ENCODE measurements around the gene MPHOSPH9.
"Not testable (repeated sequence)": the region's sequence is repeated elsewhere in the genome, so short reads cannot be mapped to it uniquely, and the experiment has no call there.

Gene MPHOSPH9

DNA sequence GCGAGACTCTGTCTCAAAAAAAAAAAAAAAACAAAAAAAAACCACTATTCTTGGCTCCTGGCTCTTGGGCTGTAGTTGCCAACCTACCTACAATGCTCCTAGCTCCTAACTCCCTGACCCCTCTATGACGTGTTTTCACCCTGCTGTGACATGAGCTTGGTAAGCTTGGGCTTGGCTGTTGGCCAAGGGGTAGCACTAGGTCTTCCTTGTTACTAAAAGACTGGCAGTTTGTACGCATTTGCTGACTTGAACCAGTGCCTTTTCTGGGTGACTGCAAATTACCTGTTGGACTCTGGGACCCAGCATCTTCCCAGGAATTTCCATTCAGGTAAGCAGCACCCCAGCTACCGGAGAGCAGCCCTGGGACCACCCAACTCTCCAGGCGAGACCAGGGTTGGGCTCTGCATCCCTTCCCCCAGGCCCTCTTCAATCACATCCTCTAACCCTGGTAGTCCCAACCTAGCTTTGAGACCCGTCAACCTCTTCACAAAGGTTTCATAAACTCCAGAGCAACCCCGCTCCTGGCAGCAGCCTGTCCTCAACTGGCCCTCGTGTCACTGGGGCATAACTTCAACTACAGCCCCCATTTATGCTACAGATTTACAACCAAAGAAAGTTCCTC is 30.4 kb upstream of the MPHOSPH9 start:
- TF ChIP-seq, protein P1, sequence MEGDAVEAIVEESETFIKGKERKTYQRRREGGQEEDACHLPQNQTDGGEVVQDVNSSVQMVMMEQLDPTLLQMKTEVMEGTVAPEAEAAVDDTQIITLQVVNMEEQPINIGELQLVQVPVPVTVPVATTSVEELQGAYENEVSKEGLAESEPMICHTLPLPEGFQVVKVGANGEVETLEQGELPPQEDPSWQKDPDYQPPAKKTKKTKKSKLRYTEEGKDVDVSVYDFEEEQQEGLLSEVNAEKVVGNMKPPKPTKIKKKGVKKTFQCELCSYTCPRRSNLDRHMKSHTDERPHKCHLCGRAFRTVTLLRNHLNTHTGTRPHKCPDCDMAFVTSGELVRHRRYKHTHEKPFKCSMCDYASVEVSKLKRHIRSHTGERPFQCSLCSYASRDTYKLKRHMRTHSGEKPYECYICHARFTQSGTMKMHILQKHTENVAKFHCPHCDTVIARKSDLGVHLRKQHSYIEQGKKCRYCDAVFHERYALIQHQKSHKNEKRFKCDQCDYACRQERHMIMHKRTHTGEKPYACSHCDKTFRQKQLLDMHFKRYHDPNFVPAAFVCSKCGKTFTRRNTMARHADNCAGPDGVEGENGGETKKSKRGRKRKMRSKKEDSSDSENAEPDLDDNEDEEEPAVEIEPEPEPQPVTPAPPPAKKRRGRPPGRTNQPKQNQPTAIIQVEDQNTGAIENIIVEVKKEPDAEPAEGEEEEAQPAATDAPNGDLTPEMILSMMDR (IDR thresholded peaks at IDR 0.05; ENCODE audit: control extremely low read depth, extremely low read depth, low read depth, missing control alignments): no peak
- CTCF ChIA-PET: interaction anchor here (1.1 to 1.8 kb wide), 3 partner anchors 22 to 339 kb away, joined by 3 to 6 read pairs (median 4); no protein-coding TSS in a partner anchor
- DNase-seq (ENCODE audit: extremely low spot score): no peak
- POLR2A ChIA-PET: interaction anchor here (0.6 to 1.0 kb wide), 2 partner anchors 15 to 27 kb away, joined by 4 read pairs; no protein-coding TSS in a partner anchor

DNA sequence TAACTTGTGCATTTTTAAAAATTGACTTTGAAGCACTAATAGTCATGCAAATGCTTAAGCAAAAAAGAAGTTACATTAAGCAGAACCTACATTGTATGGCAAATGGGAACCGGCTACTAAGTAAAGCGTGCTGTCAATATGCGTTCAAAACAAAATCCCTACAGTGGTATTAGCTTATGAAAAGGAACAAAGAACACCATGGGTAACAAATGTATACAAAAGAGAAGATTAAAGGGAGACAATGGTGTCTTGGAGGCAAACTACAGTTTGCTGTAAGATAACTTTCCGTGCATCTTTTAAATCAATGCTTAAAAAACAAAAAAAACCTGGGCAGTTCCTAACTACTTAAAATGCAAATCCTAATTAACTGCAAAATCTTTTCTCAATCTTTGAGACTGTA is 28.3 kb upstream of the MPHOSPH9 start:
- TF ChIP-seq, protein P1 (IDR thresholded peaks at IDR 0.05; ENCODE audit: control extremely low read depth, extremely low read depth, low read depth, missing control alignments): no peak
- DNase-seq (ENCODE audit: extremely low spot score): no peak
- ChIA-PET POLR2A (no interaction called here), CTCF (interaction anchor here (1.8 to 4.5 kb wide), 2 partner anchors 20 to 23 kb away, joined by 4 to 17 read pairs; no protein-coding TSS in a partner anchor)

DNA sequence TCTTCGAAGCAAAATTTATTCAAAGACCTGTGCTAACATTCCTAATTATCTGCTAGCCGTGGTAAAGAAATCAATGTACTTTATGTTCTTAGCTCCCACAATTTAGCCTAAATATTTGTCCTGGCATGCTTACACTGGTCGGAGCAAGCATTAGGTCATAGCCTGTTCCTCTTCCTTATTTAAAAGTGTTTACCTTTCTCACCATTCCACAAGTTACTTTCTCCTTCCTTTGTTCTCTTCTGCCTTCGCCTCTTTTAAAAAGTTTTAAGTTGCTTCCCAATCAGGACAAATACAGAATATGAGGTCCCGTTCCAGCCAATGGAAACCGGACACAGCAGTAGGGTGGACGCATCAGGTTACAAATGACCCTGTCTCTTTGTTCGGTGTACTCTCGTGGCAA is 27.1 kb upstream of the MPHOSPH9 start:
- TF ChIP-seq, protein P1 (IDR thresholded peaks at IDR 0.05; ENCODE audit: control extremely low read depth, extremely low read depth, low read depth, missing control alignments): no peak
- CTCF ChIA-PET: interaction anchor here (4.5 kb wide), 1 partner anchor 22 kb away, joined by 17 read pairs; no protein-coding TSS in a partner anchor
- POLR2A ChIA-PET: interaction anchor here (0.6 kb wide), 1 partner anchor 182 kb away, joined by 3 read pairs; no protein-coding TSS in a partner anchor
- no peak for DNase-seq (ENCODE audit: extremely low spot score)

DNA sequence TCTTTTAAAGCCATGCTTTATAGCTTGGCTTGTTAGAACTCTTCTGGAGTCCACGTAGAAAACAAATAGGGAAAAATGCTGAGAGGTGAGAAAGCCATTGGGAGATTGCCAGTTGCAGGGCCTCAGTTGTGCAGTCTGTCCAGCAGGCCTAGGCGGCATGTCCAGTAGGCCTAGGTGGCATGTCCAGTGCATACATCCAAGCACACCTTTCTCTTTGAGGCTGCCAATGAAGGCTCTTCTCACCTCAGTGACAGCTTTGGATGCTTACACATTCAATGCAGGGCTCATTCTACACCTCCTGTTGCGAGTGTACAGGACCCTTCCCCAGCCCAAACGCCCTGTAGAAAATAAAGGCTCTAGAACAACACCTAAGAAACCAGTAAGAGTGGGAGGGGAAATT is 25.7 kb upstream of the MPHOSPH9 start:
- POLR2A ChIA-PET: interaction anchor here (0.8 to 1.0 kb wide), 2 partner anchors 11 to 26 kb away, joined by 3 read pairs; partner anchors contain the start of gene MPHOSPH9
- DNase-seq (ENCODE audit: extremely low spot score): no peak
- TF ChIP-seq, protein P1 (IDR thresholded peaks at IDR 0.05; ENCODE audit: control extremely low read depth, extremely low read depth, low read depth, missing control alignments): no peak
- CTCF ChIA-PET: interaction anchor here (0.8 to 4.5 kb wide), 5 partner anchors 10 to 360 kb away, joined by 3 to 17 read pairs (median 3); no protein-coding TSS in a partner anchor

DNA sequence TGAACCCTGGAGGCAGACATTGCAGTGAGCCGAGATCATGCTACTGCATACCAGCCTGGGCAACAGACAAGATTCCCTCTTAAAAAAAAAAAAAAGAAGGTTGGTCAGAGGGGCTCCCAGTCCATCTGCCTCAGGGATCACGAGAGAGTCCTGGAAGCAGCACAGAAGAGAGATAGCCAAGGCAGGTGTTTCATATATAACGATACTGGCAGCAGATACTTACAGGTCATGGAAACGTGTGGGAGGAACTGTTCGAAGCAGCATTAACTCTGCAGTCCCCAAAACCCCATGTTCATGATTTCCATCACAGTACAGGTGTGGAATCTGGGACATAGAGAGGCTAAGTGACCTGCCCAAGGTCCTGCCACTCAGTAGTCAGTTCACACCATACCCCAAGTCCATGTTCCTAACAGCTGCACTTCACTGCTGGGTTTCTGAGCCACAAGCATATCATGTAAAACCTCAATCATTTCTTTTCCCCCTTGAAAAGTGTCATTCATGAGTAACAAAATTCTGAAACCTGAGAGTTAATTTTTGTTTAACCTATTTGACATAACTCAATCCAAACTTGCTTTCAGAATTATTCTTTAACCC is 22.0 kb upstream of the MPHOSPH9 start:
- POLR2A ChIA-PET: no interaction called here
- TF ChIP-seq, protein P1 (IDR thresholded peaks at IDR 0.05; ENCODE audit: control extremely low read depth, extremely low read depth, low read depth, missing control alignments): no peak
- CTCF ChIA-PET: interaction anchor here (1.0 kb wide), 1 partner anchor 17 kb away, joined by 3 read pairs; no protein-coding TSS in a partner anchor
- DNase-seq (ENCODE audit: extremely low spot score): no peak

DNA sequence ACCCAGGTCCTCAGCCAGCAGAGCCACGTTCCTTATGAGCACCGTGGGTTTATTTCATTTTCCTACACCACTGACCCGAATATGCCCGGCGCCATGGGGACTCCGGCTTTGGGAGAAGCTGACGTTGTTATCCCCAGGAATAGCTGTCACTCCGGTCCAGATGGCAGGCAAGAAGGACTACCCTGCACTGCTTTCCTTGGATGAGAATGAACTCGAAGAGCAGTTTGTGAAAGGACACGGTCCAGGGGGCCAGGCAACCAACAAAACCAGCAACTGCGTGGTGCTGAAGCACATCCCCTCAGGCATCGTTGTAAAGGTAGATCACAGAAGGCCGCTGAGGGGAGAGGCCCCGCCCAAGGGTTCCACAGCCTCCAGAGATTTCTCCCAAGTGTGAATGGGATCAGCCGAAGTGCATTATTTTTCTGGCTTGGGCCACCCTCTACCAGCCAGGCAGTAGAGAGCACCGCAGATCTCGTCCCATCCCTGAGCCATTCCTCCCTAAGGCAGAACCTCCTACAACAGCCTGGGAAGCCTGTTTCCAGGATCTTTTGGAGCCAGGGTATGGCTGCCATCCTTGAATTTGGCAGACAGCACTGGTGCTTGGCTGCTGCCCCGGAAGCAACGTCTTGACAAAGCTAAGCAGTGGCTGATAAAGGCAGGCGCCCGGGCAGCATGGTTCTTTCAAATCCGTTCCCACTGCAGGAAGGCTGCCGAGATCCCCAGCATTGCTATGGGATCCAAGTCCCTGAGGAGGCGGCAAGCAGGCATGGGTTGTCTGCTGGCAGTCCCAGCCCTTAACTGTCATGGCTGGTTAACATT is 20.9 kb upstream of the MPHOSPH9 start:
- TF ChIP-seq, protein P1 (IDR thresholded peaks at IDR 0.05; ENCODE audit: control extremely low read depth, extremely low read depth, low read depth, missing control alignments): no peak
- ChIA-PET POLR2A (no interaction called here), CTCF (interaction anchor here (0.6 to 4.6 kb wide), 2 partner anchors 8 to 15 kb away, joined by 3 to 31 read pairs; no protein-coding TSS in a partner anchor)
- DNase-seq (ENCODE audit: extremely low spot score): no peak

DNA sequence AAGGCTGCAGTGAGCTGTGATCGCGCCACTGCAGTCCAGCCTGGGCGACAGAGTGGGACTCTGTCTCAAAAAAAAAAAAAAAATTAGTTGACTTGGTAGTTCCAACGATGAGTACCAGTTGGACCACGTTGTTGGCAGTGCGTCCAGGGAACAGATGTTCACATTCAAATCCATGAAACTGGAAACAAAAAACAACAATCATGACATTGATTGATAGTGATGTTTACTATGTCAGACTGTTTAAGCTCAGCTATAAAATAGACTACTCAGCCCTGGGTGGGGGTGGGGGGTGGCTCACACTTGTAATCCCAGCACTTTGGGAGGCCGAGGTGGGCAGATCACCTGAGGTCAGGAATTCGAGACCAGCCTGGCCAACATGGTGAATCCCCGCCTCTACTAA is 19.4 kb upstream of the MPHOSPH9 start:
- POLR2A ChIA-PET: interaction anchor here (2.6 kb wide), 1 partner anchor 19 kb away, joined by 10 read pairs; the partner anchor contains the start of genes MPHOSPH9 and MTRFR
- CTCF ChIA-PET: interaction anchor here (1.4 to 4.6 kb wide), 2 partner anchors 13 to 18 kb away, joined by 3 to 31 read pairs; no protein-coding TSS in a partner anchor
- not testable (repeated sequence) for DNase-seq (ENCODE audit: extremely low spot score)

Measured in GM10248 (cell line).